ENCODE measurements around the gene ABCC11. TPM values are rescaled to one million over a fixed set of nuclear protein-coding genes. Genes with fewer than 3 reads are reported as not detected.

Gene ABCC11
- total and polyA plus RNA-seq, 2 experiments from 2014 or later, result 0.10 TPM; not detected in 1

GRCh38 chr16:48276102-48276501, 28.8 kb upstream of the ABCC11 start:
- DNase-seq (ENCODE audit: low spot score) (no peak), ATAC-seq (no peak)
- H3K4me1 ChIP-seq (ENCODE audit: insufficient read depth), result peaks cover 38% of the 10 kb centered on the region
- no peaks in the 10 kb centered on the region for H3K79me2 ChIP-seq (replicated peaks; ENCODE audit: insufficient read depth)
- H2AFZ ChIP-seq, result no peak overlapping the region
- Mint-ChIP-seq H3K27me3 (ENCODE audit: insufficient read depth, low read depth, poor library complexity) (peaks cover 2% of the 10 kb centered on the region), H3K27ac (peak overlapping the region; percentile 72), H3K4me1 (peaks cover 36% of the 10 kb centered on the region), H3K9me3 (no peaks in the 10 kb centered on the region), H3K36me3 (ENCODE audit: low read depth) (0 out of 3 replicates have a peak, but pooled peaks cover 2% of the 10 kb centered on the region), H3K4me3 (no peak overlapping the region)
- H4K20me1 ChIP-seq (replicated peaks; ENCODE audit: insufficient read depth), result no peaks in the 10 kb centered on the region
- H3K27ac ChIP-seq (ENCODE audit: low read depth), result 0 out of 2 replicates have a peak overlapping the region, but pooled peaks have one; percentile 1
- H3K36me3 ChIP-seq (ENCODE audit: insufficient read depth), result no peaks in the 10 kb centered on the region
- 0 out of 2 replicates have a peak overlapping the region, but pooled peaks have one; percentile 6 for H3K4me2 ChIP-seq
- H3K27me3 ChIP-seq (ENCODE audit: insufficient read depth), result no peaks in the 10 kb centered on the region
- H3K4me3 ChIP-seq, result no peak overlapping the region
- no peaks in the 10 kb centered on the region for H3F3A ChIP-seq (replicated peaks; ENCODE audit: low read depth)
- H3K9me2 ChIP-seq (ENCODE audit: insufficient read depth), result no peaks in the 10 kb centered on the region
- TF ChIP-seq STAT1 (IDR thresholded peaks at IDR 0.05; ENCODE audit: unreplicated experiment), result no peak
- TF ChIP-seq ZNF114 (CRISPR knock-in tag; IDR thresholded peaks at IDR 0.05), result no peak
- no peak for TF ChIP-seq JUNB (IDR thresholded peaks at IDR 0.05; ENCODE audit: unreplicated experiment)
- no peak for TF ChIP-seq CREB1 (CRISPR knock-in tag; IDR thresholded peaks at IDR 0.05; ENCODE audit: low read depth)
- TF ChIP-seq ZNF331 (CRISPR knock-in tag; IDR thresholded peaks at IDR 0.05; ENCODE audit: low read depth), result no peak
- no peak for TF ChIP-seq EZH2phosphoT487 (IDR thresholded peaks at IDR 0.05; ENCODE audit: unreplicated experiment)
- no peak for TF ChIP-seq ETS1 (IDR thresholded peaks at IDR 0.05)
- no peak for TF ChIP-seq NANOG (IDR thresholded peaks at IDR 0.05; ENCODE audit: borderline replicate concordance)
- no peak for TF ChIP-seq EZH2 (IDR thresholded peaks at IDR 0.05; ENCODE audit: low read depth, unreplicated experiment)
- no peak for TF ChIP-seq REST (IDR thresholded peaks at IDR 0.05; ENCODE audit: unreplicated experiment)
- TF ChIP-seq POLR2AphosphoS5 (IDR thresholded peaks at IDR 0.05; ENCODE audit: low read depth), result no peak
- no peak for TF ChIP-seq CTCF (conservative IDR thresholded peaks at IDR 0.05; ENCODE audit: low read depth in 2 of 2)
- no peak for TF ChIP-seq ZNF462 (CRISPR knock-in tag; IDR thresholded peaks at IDR 0.05)
